GM21825 (cell line): ENCODE results near the gene CAMK1D.
"Not testable (repeated sequence)": the region's sequence is repeated elsewhere in the genome, so short reads cannot be mapped to it uniquely, and the experiment has no call there.

Experiments
- ATAC-seq: cut with Tn5 transposase; IDR thresholded peaks from one replicate; pipeline ENCODE4 v1.9.1; 2021; ENCODE audit warnings: mild to moderate bottlenecking, moderate library complexity; ENCODE audit not compliant: unreplicated experiment

Gene CAMK1D

DNA sequence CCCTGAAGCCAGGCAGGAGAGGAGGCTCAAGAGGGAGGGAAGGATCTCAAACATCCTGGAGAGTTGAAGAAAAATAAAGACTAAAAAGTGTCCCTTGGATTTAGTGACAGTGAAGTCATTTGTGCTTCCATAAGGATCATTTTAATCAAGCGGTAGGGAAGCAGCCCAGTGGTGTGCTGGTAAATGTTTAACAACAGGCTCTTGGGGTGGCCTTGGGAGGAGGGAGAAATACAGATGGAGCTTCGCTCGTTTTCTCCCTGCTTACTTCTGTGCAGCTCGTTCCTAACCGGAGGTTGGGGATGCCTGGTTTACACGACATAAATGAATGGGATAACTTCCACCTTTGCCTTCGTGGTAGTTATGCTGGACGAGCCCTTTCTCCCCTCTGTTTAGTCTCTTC is 140.0 kb downstream of the CAMK1D start:
- ATAC-seq: no peak

DNA sequence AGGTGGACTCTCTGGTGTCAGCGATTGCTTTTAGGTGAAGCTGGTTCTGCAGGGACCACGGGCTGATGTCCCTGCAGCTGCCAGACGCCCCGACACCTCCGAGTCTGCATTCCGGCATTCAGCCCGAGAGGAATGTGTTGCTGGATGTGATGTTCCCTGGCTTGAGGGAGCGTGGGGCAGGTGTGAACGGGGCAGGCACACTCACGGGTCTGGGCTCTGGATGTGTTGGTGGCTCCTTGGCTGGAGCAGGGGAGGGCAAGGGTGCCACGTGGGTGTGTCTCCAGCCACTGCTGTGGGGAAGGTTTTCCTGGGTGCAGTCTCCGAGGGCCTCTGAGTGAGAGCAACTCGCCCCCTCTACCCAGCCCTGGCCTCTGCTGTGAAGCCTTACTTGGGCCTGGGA is 140.5 kb downstream of the CAMK1D start:
- ATAC-seq: no peak

DNA sequence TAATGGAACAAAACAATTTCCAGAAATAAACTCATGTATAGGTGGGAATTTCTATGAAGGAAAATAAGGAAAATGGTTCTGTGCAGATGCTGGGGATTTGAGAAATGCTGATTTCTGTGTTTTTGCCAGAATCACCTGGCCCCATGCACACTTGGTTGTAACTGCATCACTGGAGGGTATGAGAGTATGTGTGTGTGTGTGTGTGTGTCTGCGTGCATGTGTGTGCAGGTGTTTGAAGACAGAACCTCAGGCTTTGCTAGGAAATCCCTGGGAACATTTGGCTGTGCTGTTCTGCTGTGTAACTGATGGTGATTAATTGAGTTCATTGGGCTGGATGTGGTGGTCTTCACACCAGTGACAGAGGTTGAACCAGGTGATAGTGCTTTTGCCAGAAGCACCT is 141.6 kb downstream of the CAMK1D start:
- ATAC-seq: no peak

DNA sequence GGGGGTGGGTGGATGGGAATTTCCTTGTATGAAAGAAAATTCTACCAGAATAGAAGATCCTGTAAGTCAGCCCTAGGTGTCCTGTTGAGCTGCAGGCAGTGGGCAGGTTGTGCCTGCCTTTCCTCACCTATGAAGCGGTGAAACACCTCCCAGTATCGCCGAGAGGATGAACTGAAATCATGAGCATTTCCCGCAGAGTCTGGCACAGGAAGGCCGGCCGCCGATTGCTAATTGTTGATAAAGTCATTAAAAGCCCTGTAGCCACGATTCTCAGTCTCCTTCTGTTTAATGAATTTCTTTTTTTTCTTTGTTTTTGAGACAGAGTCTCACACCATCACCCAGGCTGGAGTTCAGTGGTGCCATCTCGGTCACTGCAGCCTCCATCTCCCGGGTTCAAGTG is 142.1 kb downstream of the CAMK1D start:
- ATAC-seq: no peak

DNA sequence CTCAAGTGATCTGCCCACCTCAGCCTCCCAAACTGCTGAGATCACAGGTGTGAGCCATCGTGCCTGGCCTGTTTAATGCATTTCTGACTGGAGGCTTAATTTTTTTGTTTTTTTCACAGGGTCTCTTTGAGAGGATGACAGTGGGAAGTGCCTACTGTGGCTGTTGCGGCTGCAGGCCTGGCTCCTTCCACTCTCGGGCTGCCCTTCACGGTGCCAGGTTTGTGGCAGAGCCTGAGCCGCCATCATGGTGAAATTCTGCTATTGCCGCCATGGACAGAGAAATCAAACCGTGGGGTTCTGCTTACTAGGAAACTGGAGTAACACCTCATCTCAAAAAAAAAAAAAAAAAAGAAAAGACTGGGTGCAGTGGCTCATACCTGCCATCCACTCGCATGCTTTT is 142.7 kb downstream of the CAMK1D start:
- no peak for ATAC-seq

DNA sequence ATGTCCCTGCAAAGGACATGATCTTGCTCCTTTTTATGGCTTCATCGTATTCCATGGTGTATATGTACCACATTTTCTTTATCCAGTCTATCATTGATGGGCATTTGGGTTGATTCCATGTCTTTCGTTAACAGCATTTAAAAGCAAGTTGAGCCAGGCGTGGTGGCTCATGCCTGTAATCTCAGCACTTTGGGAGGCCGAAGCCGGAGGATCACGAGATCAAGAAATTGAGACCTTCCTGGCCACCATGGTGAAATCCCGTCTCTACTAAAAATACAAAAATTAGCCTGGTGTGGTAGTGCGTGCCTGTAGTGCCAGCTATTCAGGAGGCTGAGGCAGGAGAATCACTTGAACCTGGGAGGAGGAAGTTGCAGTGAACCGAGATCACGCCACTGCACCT is 147.7 kb downstream of the CAMK1D start:
- ATAC-seq: not testable (repeated sequence)

DNA sequence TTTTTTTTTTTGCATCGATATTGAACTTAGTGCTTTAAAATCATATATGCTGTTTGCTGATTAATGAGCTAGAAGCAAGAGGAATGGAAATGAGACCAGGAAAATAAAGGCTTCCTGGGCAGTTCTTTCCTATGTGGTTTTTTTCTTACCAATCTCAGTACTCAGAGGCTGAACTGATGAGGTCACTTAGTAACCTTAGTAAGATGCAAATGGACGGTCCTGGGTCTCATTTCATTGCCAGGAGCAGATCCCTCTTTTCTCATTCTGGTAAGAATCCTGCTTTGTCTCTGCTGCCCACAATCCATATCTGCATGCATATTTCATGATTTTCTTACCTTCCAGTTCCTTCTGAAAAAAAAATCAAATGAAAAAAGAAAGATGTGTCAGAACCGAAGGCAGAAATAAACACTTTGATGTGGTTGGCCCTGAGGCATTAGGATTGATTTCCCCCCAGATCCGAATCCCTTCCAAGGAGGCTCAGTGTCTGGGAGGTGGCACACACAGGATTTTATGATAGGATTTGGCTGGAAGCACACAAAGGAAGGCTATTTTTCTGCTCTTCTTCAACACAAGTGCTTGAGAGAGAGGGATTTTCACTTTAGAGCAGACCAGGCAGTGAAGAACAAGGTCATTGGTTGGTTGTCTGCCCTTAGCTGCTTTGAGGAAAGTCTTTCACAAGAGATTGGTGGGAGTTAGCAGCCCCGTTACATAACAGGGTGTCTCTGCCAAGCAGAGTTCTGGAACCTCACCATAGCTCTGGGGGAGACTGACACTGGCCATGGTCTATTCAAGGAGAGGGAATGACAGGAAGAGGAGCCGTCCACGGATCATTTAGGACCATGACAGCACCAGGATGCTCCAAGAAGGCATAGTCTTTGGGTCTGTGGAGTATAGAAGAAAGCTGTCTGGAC is 150.0 kb downstream of the CAMK1D start:
- no peak for ATAC-seq

DNA sequence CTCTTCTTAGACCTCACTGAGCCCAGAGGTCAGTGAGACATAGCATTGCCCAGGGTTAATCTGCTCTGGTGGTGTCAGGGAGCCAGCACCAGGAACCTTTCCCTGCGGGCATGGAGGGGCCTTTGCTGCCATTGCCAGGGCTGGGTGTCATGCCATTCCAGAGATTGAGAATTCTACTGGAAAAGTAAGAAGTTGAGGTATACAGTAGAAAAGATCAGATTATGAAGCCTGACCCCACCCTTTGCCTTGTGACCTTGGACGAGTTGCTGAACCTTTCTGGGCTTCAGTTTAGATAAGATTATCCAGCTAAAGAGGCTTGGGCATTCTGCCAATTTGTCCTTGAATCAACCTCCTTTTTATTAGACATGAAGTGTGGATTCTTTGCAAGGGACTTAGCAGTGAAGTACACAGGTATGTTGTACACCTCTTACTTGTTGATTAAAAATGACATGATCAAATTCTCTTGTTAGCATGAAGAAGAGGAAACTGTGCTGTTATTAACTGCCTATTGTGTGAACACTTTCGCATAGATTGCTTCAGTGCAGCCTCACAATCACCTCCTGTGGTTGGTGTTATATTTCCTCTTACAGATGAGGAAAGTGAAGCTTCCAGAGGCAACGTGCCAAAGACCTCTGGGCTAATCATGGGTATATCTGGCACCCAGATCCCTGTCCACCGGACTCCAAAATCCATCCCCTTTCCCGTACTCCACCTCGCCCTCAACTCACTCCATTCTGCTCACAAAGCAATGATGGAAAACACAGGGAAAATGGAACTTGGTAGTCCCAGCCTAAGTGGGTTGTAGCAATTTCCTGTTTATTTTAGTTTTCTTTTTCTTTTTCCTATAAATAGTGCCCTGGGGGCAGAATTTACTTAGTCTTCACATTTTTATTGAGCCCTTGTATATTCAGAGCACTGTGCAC is 151.3 kb downstream of the CAMK1D start:
- no peak for ATAC-seq

DNA sequence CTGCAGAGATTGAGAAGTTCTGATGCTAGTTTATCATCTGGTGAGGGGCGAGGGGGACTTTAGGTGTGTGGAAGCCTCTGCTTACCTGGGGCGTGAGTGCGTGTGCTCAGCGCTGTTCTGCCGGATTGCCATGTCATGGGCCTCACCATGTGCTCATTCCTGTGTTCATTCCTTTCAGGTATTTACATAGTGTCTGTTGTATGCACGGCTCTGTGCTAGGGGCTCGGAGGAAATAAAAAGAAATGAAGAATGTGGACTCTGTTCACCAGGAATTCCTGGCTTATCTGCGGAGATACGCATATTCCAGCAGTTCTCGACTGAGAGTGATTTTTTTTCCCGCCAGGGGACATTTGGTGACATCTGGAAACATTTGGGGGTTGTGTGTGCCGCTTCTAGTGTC is 152.0 kb downstream of the CAMK1D start:
- ATAC-seq: no peak

DNA sequence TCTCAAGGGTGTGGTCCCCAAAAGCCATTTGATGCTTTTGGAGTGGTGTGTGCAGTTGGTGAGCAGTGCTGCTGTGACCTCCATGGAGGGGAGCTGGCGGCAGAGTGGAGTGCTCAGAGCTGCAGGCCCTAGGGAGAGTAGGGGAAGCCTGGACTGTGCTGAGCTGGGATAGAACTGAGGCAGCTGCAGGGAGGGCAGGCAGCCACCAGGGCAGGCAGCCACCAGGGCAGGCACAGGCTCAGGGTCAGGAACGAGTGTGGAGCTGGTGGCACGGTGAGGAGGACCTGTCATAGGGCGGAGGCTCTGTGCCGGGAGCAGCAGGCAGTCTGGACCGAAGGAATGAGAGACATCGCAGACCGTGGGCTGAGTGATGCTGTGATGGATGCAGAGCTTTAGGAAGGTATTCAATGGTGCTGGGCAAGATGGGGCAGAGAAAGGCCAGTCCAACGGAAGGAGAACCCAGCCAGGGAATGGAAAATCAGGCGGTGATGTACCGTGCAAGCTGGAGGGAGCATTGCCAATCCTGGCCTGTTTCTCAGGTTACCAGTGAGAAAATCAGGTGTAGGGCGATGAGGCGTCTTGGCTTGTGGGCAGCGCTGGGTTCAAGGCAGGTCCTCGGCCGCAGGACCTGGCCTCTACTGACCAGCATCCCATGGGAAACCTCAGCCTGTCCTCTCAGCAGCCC is 152.6 kb downstream of the CAMK1D start:
- no peak for ATAC-seq

DNA sequence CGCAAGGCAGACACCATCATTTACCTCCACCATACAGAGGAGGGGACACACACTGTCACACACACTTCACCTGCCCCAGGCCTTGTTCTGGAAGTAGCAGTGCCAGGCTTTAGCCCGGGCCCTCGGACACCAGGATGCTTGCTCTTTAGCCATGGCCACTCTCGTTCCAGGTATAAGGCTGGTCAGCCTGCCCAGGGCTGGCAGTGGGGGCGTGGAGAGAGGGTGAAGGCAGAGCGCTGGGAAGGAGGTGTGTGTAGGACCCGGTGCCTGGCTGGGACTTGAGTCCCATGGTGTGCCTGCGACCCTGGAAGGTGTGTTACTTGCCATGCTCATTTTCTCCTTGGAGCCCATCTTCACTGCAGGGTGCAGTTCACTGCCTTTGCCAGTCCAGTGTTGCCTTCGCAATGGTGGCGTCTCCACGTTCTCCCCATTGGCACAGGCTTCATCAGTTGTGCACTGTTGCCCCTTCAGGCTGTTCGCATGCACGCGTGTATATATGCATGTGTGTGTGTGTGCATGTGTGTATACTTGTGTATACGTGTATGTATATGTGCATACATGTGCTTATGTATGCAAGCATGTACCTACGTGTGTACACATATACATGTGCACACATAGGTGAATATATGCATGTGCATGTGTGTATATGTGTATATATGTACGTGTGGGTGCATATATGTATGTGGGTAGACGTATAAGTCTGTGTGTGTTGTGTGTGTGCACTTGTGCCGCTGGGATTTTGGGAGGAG is 153.4 kb downstream of the CAMK1D start:
- no peak for ATAC-seq

DNA sequence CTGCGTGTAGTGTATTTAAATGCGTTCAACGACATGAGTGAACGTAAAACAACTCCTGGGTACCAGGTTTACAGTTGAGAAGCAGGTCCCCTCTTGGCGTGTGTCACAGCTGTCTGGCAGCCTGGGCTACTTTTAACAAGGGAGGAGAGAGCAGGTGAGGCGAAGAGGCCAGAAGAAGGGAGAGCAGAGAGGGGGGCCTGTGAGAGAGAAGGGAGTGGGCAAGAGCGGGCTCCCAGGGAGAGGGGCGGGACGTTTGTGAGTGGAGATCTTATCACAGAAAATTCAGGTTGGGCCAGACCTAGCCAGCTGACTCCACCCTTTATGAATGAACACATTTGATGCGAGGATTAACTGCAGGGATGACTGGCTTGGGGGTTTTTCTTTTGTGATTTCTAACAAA is 154.0 kb downstream of the CAMK1D start:
- no peak for ATAC-seq

DNA sequence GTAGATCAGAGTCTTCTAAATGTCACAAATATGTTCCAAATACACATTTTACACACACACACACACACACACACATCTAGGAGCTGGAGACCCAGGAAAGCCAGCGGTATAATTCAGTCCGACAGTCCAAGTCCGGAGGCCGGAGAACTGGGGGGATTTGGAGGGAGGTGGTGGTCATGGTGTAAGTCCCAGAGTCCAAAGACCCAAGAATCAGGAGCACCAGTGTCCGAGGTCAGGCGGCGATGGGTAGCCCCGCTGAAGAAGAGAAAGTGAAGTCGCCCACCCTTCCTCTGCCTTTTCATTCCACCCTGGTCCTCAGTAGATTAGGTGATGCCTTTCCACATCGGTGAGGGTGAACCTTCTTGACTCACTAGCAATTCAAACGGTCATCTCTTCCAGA is 154.8 kb downstream of the CAMK1D start:
- ATAC-seq: no peak

DNA sequence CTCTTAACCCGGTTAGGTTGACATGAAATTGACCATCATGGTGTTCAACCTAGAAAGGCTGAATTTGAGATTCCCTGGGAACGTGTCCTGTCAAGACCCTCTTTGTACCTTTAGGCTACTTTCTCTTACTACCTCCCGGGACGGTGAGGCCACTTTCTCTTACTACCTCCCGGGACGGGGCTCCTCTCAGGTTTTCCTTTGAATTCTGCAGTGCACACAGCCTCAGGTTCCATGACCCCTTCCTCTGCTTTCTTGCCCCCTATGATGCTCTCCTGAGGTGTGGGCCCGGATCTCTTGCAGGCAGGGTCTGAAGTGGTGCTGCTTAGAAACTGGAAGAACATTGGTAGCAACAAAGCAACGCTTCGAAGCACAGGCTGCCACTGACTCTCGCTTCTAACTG is 155.3 kb downstream of the CAMK1D start:
- ATAC-seq: no peak

DNA sequence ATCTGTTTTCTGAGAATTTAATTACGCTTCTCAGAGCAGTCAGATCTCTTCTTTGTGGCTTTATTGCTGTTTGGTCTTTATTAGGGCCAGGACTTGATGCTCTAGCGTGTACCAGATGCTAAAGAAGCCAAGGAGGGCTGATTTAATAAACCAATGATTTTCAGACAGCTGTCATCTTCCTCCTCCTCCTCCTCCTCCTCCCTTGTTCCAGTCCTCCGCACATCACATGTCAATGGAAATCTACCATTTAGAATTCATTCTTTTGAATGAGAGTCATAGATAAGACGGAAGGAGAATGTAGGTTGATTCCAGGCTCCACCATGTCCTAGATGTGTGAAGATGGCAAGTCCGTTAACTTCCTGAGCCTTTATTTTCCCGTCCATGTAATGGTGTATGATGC is 156.3 kb downstream of the CAMK1D start:
- no peak for ATAC-seq

DNA sequence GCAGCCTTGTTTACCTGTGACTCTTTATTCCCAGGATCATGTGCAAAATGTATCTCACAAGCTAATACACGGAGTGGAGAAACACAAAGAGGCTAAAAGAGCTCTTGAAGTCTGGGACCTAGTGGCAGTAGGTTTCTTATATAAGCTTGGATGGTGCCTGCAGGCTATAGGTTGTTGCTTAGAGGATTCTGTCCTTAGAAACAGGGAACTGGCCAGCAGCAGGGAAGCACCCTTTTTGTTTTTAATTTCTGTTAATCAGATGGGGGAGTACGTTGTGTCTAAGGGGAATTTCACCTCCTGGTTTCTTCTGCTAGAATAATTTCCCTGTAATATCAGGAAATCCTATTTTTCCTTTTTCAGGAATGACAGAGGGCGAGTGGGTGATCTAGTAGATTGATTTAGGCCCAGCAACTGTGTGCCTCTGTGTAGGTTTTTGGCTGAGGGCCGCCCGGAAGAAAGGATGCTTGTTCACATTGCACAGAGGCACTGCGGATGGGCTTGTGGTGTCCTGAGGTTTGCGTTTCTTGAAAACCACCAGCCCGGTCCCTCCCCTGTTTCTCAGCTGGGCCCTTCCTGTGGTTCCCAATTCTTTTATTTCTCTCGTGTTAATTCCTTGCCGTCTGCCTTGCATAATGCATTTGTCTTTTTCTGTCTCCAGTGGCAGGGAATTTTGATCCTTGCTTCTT is 158.0 kb downstream of the CAMK1D start:
- ATAC-seq: no peak

DNA sequence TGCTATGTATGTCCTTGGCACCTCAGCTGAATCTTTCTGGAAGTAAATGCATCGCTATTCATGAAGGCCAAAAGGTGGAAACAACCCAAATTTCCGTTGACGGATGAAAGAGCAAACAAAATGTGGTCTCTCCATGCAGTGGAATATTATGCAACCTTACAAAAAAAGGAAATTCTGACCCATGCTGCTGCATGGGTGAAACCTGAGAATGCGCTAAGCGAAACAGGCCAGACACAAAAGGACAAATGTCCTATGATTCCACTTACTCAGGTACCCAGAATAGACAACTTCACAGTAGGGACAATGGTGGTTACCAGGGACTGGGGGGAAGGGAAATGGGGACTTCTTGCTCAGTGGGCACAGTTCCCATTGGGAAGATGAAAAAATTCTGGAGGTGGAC is 158.8 kb downstream of the CAMK1D start:
- ATAC-seq: no peak

DNA sequence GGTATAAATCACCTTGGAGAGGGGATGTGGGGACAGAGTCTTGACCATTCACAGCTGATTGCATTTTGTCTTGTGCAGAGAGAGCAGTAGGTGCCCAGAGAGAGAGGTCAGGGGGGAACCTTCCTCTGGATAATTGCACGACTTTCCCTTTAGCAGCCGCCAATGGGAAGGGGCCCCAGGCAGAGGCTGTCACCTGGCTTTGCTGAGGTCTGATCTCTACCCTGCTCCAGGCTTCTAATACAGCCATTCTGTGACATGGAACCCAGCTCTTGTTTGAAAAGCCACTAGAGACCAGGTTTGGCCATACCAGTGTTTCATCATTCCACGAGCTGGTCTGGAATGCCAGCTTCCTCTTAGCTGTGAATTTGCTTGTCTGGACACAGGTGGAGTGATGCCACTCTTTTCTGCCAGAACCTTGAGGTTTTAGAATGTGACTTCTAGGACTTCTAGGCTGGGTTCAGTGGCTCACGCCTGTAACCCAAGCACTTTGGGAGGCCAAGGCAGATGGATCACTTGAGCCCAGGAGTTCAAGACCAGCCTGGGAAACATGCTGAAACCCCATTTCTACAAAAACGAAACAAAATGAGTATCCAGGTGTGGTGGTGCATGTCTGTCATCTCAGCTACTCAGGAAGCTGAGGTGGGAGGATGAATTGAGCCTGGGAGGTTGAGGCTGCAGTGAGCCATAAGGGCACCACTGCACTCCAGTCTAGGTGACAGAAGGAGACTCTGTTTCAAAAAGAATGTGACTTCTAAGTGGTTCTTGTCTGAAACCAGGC is 159.9 kb downstream of the CAMK1D start:
- ATAC-seq: no peak

DNA sequence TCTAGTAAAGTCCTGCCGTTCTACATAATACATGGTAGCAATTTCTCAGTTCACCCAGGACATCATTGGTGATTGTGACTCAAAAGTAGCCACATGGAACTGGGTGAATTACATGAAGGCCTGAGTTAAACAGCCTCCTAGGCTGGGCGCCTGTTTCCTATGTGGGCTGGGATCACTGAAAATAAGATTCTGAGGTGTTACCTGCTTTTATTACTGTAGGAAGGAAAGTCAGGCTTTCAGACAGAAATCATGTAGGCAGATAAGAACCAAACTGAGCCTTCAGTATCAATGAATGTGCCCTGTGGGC is 160.4 kb downstream of the CAMK1D start:
- ATAC-seq: no peak
